Neural progenitor cell (in vitro differentiated cells): ENCODE results near the gene UPK3B. TPM values are rescaled to one million over a fixed set of nuclear protein-coding genes. Genes with fewer than 3 reads are reported as not detected.
A peak's percentile ranks its signal among the peaks of the same experiment; 100 is the strongest.
"Not testable (repeated sequence)": the region's sequence is repeated elsewhere in the genome, so short reads cannot be mapped to it uniquely, and the experiment has no call there.

Experiments used
- DNase-seq: peaks from one replicate; pipeline ENCODE4 v3.0.0-alpha.2; 2016; ENCODE audit warnings: low spot score
- H2AFZ ChIP-seq: fragments of 200-600 bp; sonication (generic); replicated peaks from 2 replicates; pipeline ENCODE4 v1.6.1; 2016; ENCODE audit warnings: antibody characterized with exemption
- H3F3A ChIP-seq: fragments of 200-600 bp; sonication (generic); 2 replicates; pipeline ENCODE4 v1.6.1; 2016; ENCODE audit warnings: antibody characterized with exemption, low read depth
- H3K27ac ChIP-seq: fragments of 200-600 bp; sonication (generic); 2 replicates; pipeline ENCODE4 v1.5.1; 2016; ENCODE audit warnings: mild to moderate bottlenecking
- H3K27me3 ChIP-seq: fragments of 200-600 bp; sonication (generic); 2 replicates; pipeline ENCODE4 v1.6.1; 2016; ENCODE audit warnings: mild to moderate bottlenecking, moderate library complexity
- H3K36me3 ChIP-seq: fragments of 200-600 bp; sonication (generic); 2 replicates; pipeline ENCODE4 v1.5.1; 2016
- H3K4me1 ChIP-seq: fragments of 200-600 bp; sonication (generic); 2 replicates; pipeline ENCODE4 v1.6.1; 2016; ENCODE audit warnings: mixed run types
- H3K4me2 ChIP-seq: fragments of 200-600 bp; sonication (generic); 2 replicates; pipeline ENCODE4 v1.6.1; 2016
- H3K4me3 ChIP-seq: fragments of 200-600 bp; sonication (generic); 2 replicates; pipeline ENCODE4 v1.5.1; 2016
- H3K79me2 ChIP-seq: fragments of 200-600 bp; sonication (generic); 2 replicates; pipeline ENCODE4 v1.6.1; 2016; ENCODE audit warnings: low read depth
- H3K9ac ChIP-seq: fragments of 200-600 bp; sonication (generic); 2 replicates; pipeline ENCODE4 v1.6.1; 2016
- H3K9me3 ChIP-seq: fragments of 200-600 bp; sonication (generic); 2 replicates; pipeline ENCODE4 v1.5.1; 2016; ENCODE audit warnings: low read depth
- H4K20me1 ChIP-seq: fragments of 200-600 bp; sonication (generic); 2 replicates; pipeline ENCODE4 v1.6.1; 2016; ENCODE audit warnings: low read depth
- H3K27ac Mint-ChIP-seq: 3 replicates; pipeline ENCODE4 v1.8.0; 2021; ENCODE audit warnings: mixed read lengths
- H3K27me3 Mint-ChIP-seq: 2 replicates; pipeline ENCODE4 v1.8.0; 2022; ENCODE audit warnings: low read depth, mild to moderate bottlenecking, inconsistent platforms, moderate library complexity, mixed read lengths; ENCODE audit not compliant: insufficient read depth
- H3K36me3 Mint-ChIP-seq: 3 replicates; pipeline ENCODE4 v1.8.0; 2021; ENCODE audit warnings: mixed read lengths
- H3K4me1 Mint-ChIP-seq: 3 replicates; pipeline ENCODE4 v1.8.0; 2021; ENCODE audit warnings: mixed read lengths
- H3K4me3 Mint-ChIP-seq: 3 replicates; pipeline ENCODE4 v1.8.0; 2021; ENCODE audit warnings: mild to moderate bottlenecking, moderate library complexity, mixed read lengths
- H3K9me3 Mint-ChIP-seq: 3 replicates; pipeline ENCODE4 v1.8.0; 2020; ENCODE audit warnings: mixed read lengths
- EZH2 ChIP-seq: fragments of 200-600 bp; sonication (generic); IDR thresholded peaks from 2 replicates; pipeline ENCODE4 v1.6.1; 2017; ENCODE audit warnings: antibody characterized with exemption, mild to moderate bottlenecking, moderate library complexity
- EZH2phosphoT487 ChIP-seq: fragments of 200-600 bp; sonication (generic); IDR thresholded peaks from 2 replicates; pipeline ENCODE4 v1.6.1; 2017; ENCODE audit warnings: antibody characterized with exemption
- total RNA-seq: library from RNA; depleted of rRNA; stranded (reverse); fragments of >200 nt; gene quantifications from 2 replicates; pipeline ENCODE4 v1.2.3, GENCODE V29; 2015; ENCODE audit warnings: low replicate concordance
- TF ChIP-seq, protein P1 (sequence below): fragments of 200-600 bp; sonication (generic); IDR thresholded peaks from 2 replicates; pipeline ENCODE4 v1.5.1; 2017; ENCODE audit warnings: antibody characterized with exemption, mild to moderate bottlenecking

UPK3B gene
- 0.12 TPM in 1 of 2 replicates, not detected in the other for total RNA-seq

DNA sequence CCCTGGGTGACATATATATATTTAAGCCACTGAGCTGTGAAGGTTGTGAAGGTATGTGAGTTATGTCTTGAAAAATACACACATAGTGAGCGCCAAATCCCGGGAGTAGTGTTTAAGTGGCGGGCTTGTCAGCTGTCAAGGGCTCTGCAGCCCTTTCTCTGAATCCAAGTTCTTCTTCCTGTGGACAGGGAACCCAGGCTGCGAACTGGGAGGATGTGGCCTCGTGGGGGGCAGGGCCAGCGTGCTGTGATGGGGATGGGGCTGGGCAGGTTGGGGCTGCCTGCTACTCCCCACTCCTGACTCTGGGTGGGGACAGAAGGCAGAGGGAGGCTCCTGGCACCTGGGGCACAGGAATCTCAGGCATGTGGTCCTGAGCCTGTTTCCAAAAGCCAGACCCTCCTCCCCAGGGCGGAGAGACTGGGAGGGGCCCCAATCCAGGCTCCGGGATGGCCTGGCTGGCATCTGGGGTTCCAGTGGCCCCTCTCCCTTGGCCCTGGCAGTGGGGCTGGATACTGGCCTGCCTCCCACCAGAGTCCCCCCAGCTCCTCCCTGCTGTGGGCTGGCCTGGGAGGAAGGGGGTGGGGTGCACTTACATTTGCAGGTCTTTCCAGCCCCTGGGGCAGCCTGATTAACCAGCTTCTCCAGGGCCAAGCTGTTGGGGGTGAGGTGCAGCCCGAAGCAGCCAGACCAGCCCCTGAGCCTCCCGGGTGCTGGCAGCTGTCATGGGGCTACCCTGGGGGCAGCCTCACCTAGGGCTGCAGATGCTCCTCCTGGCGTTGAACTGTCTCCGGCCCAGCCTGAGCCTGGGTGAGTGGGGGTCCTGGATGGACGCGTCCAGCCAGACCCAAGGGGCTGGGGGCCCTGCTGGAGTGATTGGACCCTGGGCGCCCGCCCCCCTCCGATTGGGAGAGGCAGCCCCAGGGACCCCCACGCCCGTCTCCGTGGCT lies at the start of gene UPK3B:
TSS of gene UPK3B (plus strand) at position 622 of the 947 bp plus-strand sequence. CDS start at position 723, 101 bp downstream.
- H3K27ac Mint-ChIP-seq: no peak within 1 kb of the TSS
- H3K27me3 Mint-ChIP-seq: peaks cover 6% of the 10 kb centered on the region
- no peak within 1 kb of the TSS for H3K4me3 Mint-ChIP-seq
- Histone ChIP-seq H3K4me2 (peak within 1 kb of the TSS; percentile 47), H4K20me1 (no peaks in the 10 kb centered on the region), H3K36me3 (no peaks in the 10 kb centered on the region), H3K4me3 (no peak within 1 kb of the TSS), H3K27me3 (no peaks in the 10 kb centered on the region), H3K9ac (no peak within 1 kb of the TSS), H3F3A (no peaks in the 10 kb centered on the region), H3K27ac (no peak within 1 kb of the TSS), H3K79me2 (no peaks in the 10 kb centered on the region), H2AFZ (peak within 1 kb of the TSS; percentile 37), H3K9me3 (no peaks in the 10 kb centered on the region), H3K4me1 (peaks cover 11% of the 10 kb centered on the region)
- no peaks in the 10 kb centered on the region for H3K36me3 Mint-ChIP-seq
- peaks cover 10% of the 10 kb centered on the region for H3K4me1 Mint-ChIP-seq
- DNase-seq: peak; percentile 52
- no peaks in the 10 kb centered on the region for H3K9me3 Mint-ChIP-seq
- TF ChIP-seq EZH2phosphoT487 (no peak), EZH2 (no peak)
- TF ChIP-seq, protein P1, sequence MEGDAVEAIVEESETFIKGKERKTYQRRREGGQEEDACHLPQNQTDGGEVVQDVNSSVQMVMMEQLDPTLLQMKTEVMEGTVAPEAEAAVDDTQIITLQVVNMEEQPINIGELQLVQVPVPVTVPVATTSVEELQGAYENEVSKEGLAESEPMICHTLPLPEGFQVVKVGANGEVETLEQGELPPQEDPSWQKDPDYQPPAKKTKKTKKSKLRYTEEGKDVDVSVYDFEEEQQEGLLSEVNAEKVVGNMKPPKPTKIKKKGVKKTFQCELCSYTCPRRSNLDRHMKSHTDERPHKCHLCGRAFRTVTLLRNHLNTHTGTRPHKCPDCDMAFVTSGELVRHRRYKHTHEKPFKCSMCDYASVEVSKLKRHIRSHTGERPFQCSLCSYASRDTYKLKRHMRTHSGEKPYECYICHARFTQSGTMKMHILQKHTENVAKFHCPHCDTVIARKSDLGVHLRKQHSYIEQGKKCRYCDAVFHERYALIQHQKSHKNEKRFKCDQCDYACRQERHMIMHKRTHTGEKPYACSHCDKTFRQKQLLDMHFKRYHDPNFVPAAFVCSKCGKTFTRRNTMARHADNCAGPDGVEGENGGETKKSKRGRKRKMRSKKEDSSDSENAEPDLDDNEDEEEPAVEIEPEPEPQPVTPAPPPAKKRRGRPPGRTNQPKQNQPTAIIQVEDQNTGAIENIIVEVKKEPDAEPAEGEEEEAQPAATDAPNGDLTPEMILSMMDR: no peak

- DNase-seq, H3K4me3 ChIP-seq, H3K27me3 Mint-ChIP-seq, H4K20me1 ChIP-seq, H3K27ac Mint-ChIP-seq, H3K4me1 Mint-ChIP-seq, H3K27me3 ChIP-seq, H2AFZ ChIP-seq, H3K27ac ChIP-seq, H3K4me3 Mint-ChIP-seq, H3K9ac ChIP-seq, H3F3A ChIP-seq, H3K4me1 ChIP-seq, H3K4me2 ChIP-seq, H3K79me2 ChIP-seq, H3K9me3 Mint-ChIP-seq, H3K36me3 ChIP-seq, H3K36me3 Mint-ChIP-seq, H3K9me3 ChIP-seq: not testable (repeated sequence)
Measured at GRCh38 chr7:76460767-76461166, 49.6 kb upstream of the UPK3B start.

DNA sequence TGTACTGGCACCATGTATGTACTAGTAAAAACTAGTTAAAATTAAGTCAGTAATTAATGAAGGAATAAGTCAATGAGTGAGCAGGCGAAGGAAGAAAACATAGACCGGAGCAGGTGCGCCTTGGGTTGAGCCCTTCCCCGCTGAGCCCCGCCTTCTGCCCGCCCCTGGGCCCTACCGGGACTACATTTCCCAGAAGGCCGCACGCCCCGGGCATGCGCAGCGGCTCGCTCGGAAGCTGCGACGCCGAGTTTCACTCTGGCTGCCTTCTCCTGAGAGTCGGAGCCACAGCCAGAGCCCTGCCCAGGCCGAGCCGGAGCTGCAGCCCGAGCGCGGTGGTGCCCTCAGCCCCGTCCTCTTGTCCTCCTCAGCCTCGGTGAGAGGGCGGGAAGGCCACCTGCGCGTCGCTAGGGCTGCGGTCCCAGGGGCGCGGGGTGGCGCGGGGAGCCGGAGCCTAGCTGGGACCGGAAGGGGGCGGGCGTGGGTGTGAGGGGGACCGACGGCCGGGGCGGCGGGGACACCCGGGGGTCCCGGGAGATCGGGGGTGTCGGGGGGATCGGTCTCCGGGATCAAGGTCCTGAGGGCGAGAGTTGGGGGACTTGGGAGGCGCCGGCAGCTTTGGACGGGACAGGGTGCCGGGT lies 48.8 kb upstream of the UPK3B start, which contains the start of gene DTX2:
TSS of gene DTX2 (plus strand) at position 246 of the 638 bp plus-strand sequence. CDS start 18,801 bp downstream, outside the sequence.
- H3K9ac ChIP-seq, DNase-seq: not testable (repeated sequence)

GRCh38 chr7:76462271-76462882 lies 48.0 kb upstream of the UPK3B start:
- H3K9me3 ChIP-seq, H3K4me1 Mint-ChIP-seq, H3K9ac ChIP-seq, H4K20me1 ChIP-seq, H3K36me3 Mint-ChIP-seq, H3F3A ChIP-seq, H3K4me2 ChIP-seq, H3K27ac Mint-ChIP-seq, H3K27me3 Mint-ChIP-seq, H3K27me3 ChIP-seq, H3K79me2 ChIP-seq, H3K4me3 ChIP-seq, H3K36me3 ChIP-seq, H3K9me3 Mint-ChIP-seq, DNase-seq, H3K4me3 Mint-ChIP-seq, H3K27ac ChIP-seq, H2AFZ ChIP-seq, H3K4me1 ChIP-seq: not testable (repeated sequence)

More for the DNA sequence above, 48.8 kb upstream of the UPK3B start, which contains the start of gene DTX2:
- H3K4me1 ChIP-seq, H3F3A ChIP-seq, H3K4me2 ChIP-seq, H3K9me3 ChIP-seq, H3K79me2 ChIP-seq, H3K9me3 Mint-ChIP-seq, H3K27ac Mint-ChIP-seq, H3K4me1 Mint-ChIP-seq, H4K20me1 ChIP-seq, H2AFZ ChIP-seq, H3K27me3 ChIP-seq, H3K36me3 Mint-ChIP-seq, H3K27me3 Mint-ChIP-seq, H3K36me3 ChIP-seq, H3K27ac ChIP-seq, H3K4me3 Mint-ChIP-seq: not testable (repeated sequence)
- peak within 1 kb of the TSS; percentile 52 for H3K4me3 ChIP-seq

DNA sequence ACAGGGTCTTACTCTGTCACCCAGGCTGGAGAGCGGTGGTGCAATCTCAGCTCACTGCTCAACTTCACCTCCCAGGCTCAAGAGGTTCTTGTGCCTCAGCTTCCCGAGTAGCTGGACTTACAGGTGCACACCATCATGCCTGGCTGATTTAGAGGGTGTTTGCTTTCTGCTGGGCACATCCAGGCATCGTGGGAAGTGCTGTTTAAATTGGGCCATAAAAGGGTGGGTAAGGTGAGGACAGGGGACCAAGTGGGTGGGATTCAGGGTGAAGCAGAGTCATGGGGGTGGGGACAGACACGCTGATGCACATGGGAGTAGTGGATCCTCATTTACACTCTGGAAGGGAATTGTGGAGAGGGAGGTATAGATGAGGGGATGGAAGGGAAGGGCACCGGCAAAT lies 45.4 kb upstream of the UPK3B start:
- not testable (repeated sequence) for H3F3A ChIP-seq, H3K27me3 ChIP-seq, H3K4me1 ChIP-seq, H3K9me3 Mint-ChIP-seq, H2AFZ ChIP-seq, H4K20me1 ChIP-seq, H3K4me2 ChIP-seq, H3K4me1 Mint-ChIP-seq, H3K9me3 ChIP-seq, DNase-seq, H3K4me3 ChIP-seq, H3K4me3 Mint-ChIP-seq, H3K79me2 ChIP-seq, H3K27ac ChIP-seq, H3K36me3 Mint-ChIP-seq, H3K27ac Mint-ChIP-seq, H3K9ac ChIP-seq, H3K36me3 ChIP-seq, H3K27me3 Mint-ChIP-seq

- H3K27me3 ChIP-seq, DNase-seq, H3K27ac Mint-ChIP-seq, H3K27me3 Mint-ChIP-seq, H3K4me1 Mint-ChIP-seq, H3K36me3 ChIP-seq, H3K4me2 ChIP-seq, H3K4me1 ChIP-seq, H3K36me3 Mint-ChIP-seq, H4K20me1 ChIP-seq, H3F3A ChIP-seq, H3K9ac ChIP-seq, H3K9me3 ChIP-seq, H3K27ac ChIP-seq, H3K4me3 ChIP-seq, H3K79me2 ChIP-seq, H3K4me3 Mint-ChIP-seq, H3K9me3 Mint-ChIP-seq, H2AFZ ChIP-seq: not testable (repeated sequence)
Measured at GRCh38 chr7:76465950-76466349, 44.4 kb upstream of the UPK3B start.
